Activated CD4-positive, alpha-beta T cell treated with anti-CD3 and anti-CD28 coated beads, Interleukin-2, Interleukin-4, amounts not matched to agents 100 ng/mL and 50 ng/mL, durations not matched to agents 16 hours and 8 hours (primary cell): ENCODE measurements around the gene NFIX.

Experiments
- DNase-seq: peaks from one replicate; pipeline ENCODE4 v3.0.0-alpha.2; 2020; ENCODE audit warnings: low spot score

The NFIX gene

DNA sequence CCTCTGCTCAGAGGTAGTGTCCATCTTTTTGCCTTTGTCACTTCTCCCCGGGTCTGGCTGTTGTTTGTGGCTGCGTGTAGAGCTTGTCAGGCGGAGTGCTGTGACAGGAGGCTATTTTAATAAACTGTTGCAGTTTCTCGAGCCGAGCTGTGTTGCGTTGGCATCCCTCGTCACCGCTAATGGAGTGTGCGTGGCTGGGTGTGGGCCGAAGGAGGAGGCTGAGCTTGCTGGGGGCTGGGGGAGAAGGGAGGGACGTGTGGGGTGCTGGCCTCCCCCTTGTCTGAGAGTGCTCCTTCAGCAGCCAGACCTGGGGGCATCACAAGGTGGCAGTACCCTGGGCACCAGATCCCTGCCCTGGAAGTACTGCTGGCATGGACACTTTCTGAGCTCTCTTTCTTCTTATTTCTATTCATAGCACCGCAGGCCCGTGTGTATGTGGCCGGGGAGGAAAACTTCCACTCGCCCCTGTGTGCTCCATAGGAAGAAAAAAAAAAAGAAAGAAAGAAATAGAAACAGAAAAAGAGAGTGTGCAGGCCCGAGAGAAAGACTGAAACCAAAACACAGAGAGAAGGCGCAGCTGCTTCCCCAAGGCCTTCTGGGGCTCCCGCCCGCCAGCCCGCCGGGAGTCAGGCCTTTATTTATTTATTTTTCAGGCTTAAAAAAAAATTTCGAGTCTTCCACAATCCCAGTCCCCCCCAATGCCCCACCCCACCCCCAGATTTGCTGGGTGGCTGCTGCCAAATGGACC is 27.0 kb downstream of the NFIX start:
- no peak for DNase-seq

DNA sequence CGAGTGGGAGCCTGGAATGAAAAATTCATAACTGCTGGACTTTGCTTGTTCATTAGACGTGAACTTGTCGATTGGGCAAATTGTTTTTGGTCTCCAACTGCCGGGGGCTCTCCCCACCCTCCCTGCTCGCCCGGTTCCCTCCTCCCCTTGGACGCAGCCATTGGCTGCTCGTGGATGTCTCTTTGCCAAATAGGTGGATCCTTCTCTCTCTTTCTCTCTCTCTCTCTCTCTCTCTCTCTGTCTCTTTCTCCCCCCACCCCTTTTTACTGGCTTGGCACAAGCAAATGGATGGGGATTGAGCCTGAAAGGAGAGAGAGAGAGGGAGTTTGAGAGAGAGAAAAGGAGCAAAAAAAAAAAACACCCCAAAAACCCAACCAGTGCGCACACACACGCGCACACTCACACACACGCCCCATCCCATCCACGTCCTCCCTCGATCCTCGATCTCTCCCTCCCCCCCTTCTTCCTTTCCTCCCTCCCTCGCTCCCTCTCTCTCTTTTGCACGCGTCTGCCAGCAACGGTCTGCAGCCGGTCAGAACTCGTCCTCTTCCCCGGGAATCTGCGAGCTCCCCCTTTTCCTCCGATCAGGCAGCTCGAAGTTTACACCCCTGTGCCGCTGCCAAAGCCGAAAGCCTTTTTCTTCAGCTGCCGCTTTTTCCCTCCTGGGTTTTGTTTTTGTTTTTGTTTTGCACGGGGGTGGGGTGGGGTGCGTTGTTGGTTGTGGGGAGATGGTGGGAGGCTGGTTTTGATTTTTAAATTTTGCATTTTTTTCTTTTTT is 27.8 kb downstream of the NFIX start:
- DNase-seq = no peak

DNA sequence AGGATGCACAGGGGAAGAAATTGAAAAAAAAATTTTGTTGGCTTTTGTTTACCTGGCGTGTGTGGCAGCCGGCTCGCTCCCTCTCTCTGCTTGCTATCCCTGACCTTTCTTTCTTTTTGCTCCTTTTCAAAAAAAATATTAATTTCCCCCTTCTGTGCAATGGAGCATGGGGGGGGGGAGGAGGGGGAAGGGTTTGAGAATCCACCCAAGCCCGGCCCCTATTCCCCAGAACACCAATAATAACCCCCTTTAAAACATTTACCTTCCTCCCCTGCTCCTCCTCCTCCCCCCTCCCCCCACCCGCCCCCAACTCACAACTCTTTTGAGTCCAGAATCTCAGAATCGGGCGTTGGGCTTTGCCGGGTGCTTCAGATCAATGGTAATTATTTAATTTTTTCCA is 28.4 kb downstream of the NFIX start:
- no peak for DNase-seq

DNA sequence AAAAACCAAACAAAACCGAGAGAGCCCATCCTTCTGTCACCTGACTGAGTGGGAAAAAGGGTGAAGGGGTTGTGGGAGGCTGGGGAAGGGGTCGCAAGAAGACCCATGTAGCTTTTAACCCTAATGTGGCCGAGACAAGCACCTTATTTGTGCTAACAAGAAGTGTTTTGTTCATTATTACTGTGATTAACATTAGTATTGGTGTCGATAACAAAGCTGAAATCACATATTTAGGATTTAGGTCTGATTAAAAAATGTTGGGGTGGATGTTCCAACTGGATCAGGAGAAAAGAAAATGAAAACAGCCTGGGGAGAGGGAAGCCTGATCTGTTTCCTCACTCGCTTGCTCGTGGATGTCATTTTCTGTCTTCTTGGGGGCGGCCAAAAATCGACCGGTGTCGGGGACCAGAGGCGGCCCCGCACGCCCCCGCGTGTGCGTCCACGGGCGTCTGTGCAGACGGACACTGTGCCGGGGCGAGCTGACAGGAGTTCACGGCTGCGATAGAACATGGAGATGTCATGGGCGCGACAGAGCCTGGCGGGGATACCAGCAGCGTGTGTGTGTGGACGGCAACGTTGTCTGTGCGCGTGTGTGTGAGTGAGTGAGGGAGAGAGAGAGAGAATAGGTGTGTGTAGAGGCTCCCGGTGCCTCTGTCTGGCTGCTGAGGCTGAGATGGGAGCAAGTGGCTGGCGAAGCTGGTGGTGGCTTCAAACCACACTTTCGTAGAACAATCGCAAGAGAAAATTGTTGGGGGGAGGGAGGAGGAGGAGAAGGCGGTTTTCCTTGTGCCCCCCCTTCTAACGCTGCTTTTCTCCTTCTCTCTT is 29.1 kb downstream of the NFIX start:
- no peak for DNase-seq

DNA sequence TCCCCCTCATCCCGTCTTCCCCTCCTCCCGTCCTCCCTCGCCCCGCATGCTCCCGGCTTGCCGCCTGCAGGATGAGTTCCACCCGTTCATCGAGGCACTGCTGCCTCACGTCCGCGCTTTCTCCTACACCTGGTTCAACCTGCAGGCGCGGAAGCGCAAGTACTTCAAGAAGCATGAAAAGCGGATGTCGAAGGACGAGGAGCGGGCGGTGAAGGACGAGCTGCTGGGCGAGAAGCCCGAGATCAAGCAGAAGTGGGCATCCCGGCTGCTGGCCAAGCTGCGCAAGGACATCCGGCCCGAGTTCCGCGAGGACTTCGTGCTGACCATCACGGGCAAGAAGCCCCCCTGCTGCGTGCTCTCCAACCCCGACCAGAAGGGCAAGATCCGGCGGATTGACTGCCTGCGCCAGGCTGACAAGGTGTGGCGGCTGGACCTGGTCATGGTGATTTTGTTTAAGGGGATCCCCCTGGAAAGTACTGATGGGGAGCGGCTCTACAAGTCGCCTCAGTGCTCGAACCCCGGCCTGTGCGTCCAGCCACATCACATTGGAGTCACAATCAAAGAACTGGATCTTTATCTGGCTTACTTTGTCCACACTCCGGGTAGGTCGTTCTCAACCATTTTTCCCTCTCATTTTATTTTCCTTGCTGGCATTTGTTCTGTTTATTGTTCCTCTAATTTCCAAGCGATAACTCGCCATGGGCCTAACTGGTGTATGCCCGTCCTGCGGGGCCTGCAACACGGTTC is 29.8 kb downstream of the NFIX start:
- DNase-seq = no peak

DNA sequence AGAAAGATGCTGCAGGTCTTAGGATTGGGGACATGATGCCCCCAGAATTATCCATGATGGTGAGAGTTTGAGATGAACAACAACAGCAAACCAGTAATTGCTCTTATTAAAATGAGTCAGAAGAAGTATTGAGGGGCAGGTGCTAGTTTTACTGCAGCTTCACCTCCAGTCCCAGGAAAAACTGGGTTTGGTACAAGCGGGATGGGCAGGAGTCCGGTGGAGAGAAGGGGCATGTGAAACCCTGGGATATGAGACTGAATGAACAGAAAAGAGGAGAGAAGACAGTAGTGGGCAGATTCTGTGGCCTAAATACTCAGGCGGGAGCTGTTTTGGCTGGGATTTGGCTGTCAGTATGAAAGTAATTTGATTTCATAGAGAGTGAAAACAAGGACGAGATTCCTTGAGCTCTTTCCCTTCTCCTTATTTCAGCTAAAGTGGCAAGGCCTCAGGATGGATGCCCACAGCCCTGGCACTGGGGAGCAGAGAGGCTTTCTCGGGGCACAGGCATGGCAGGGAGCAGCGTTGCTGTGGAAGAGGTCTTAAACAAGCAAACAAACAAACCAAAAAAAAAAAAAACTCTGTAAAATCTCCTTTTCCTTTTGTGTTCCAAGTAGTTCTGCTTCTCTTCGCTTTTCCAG is 30.7 kb downstream of the NFIX start:
- no peak for DNase-seq

DNA sequence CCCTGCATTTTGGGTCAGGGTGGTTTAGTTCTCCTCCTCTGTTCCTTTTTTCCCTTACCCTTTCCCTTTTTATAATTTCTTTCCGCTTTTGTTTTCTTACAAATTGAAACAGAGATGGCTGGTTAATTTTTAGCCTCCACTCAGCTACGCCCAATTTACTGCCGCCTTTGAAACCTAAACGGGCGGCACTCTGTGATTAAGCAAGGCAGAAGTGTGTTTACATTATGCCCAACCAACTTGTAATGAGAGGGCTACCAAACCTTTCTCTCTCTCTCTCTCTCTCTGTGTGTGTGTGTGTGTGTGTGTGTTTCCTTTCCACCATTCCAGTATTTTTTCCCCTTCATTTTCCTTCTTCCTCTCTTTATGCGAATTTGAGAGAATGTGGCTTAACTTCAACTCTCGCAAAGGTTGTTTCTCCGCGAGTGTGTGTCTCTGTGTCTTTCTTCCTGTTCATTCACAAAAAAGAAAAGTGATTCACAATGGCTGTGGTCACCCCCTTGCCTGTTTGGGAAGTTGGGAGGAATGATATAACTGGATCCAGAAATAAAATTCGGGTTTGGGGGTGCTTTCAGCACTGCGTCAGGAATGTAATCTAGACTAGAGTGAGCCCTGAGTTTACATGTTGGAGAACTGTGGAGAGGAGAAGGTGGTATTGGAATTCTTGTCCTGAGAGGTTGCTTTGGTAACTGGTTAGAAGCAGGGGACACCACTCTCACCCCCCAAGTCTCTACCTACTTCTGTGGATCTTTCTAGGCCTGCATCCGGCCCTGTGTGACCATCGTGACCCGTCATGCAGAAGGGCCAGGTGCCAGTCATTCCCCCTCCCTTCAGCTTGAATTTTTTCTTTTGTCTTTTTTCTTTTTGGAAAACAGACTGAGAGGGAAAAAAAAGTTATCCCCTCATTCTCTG is 31.4 kb downstream of the NFIX start:
- DNase-seq = no peak

DNA sequence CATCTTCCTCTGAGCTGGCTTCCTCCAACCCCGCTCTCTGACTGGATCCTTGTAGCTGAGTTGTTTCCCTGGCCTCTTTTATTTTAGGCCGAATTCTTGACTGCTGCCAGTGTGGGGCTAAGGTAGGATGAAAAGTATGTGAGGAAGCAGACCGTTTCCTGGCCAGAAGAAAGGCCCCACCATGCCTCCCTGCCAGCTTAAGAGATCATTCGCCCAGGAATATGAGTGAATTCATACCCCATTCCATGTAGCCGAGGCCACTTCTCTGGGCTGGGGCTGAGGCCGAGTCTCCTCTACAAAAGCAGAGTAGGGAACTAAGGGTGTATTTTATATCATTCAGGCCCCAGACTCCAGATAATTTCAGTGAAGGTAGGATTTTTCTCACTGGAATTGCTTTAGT is 32.3 kb downstream of the NFIX start:
- no peak for DNase-seq

DNA sequence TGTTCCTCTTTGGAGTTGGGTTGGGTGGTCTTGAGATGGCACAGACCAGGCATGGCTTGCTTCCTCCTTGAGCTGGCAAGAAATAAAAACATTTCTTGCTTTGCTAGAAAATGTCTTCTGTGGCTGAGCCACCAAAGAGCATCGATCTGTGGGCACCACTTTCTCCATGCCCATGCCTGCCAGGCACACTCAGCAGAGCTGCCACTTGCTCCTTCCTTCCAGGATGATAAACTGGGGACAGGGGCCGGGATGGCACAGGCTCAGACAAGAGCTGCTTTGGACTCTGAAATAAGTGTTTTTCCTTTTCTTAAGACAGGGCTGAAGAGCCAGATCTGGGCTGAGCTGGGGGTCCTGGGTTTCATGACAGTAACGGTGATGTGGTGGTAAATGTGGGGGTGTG is 32.8 kb downstream of the NFIX start:
- no peak for DNase-seq

DNA sequence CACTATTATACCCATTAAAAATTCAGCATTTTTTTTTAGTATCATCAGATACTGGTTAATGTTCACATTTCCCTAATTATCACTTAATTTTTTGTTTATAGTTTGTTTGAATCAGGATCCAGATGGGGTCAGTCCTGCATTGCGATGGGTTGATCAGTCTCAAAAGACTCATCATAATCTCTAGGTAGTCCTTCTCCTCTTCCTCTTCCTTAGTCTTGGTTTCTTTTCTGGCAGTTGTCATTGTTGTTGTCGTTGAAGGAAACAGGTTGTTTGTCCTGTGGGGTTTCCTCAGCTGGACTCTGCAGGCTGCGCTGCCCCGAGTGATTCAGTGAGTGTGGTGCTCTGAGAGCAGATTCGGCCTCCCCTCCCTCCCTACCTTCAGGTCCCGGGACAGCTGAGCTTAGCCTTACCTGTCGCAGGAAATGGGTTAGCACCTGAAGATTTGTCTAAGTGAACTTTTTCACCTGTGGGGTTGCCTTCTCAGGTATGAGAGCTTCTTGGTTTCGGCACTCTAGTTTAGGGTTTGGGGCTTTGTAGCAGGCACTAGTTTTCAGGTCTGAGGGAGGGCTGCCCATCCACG is 34.1 kb downstream of the NFIX start:
- DNase-seq = no peak

DNA sequence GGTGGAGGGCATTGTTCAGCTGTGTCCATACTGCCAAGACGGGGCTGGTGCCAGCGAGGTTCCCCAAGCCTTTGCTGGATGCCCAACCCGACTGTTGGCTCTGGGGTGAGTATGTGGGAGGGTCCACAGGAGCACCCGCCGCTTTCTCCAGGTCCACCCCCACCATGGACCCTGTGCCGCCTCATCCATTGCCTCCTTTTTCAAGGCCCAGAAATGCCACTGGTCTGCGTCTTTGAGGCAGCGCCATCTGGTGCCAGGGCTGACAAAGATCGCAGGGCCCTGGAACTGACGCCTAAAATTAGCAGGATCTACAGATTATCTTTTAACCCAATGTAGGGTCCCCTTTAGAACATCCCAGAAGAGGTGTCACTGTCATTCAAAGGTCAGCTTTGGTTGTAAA is 34.6 kb downstream of the NFIX start:
- DNase-seq = no peak

DNA sequence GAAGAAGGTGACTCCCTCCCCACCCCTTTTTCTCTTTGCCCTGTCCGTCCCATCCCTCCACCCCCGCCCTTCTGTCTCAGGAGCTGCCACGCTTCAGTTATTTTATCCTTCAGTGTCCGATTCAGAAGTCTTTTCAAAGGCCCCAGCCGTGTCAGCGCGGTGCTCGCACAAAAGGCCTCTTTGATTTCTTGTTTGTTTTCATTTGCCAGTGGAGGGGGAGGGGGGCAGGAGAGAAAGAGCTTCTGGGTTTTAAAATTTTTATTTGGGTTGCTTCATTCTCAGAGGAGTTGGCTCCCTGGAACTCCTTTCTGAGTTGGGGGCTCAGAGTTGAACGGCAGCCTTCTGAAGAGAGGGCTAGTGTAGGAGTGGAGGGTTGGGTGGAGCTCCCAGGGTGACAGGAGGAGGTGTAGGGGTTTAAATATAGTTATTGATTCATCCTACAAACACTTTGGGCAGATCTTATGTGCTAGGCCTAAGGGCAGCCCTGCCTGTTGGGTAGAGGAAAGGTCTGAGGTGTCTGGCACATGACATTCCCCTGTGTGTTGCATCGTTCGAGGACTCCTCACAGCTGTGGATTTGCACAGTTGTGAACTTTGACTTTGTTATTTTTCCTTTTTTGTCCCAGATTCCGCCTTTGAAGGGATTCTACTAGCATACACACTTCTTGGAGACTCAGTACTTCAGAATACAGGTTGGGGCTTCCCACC is 36.8 kb downstream of the NFIX start:
- no peak for DNase-seq

DNA sequence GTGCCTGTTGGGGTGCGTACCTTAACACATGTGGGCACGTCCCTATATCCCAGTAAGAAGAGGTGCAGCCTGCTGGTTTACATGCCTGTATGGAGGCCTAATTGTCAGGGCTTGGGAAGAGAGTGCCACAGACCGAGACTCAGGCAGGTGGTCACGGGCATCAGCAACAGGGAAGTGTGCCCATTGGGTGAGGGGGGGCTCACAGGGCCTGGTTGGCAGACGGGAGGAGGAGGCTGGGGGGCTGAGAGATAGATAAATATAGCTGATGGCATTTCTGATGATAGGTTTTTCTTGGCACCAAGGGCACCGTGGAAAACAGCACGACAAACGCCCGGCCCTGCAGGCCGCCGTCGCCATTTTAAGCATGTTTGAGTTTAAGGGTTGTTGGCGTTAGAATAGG is 37.6 kb downstream of the NFIX start:
- DNase-seq = no peak

DNA sequence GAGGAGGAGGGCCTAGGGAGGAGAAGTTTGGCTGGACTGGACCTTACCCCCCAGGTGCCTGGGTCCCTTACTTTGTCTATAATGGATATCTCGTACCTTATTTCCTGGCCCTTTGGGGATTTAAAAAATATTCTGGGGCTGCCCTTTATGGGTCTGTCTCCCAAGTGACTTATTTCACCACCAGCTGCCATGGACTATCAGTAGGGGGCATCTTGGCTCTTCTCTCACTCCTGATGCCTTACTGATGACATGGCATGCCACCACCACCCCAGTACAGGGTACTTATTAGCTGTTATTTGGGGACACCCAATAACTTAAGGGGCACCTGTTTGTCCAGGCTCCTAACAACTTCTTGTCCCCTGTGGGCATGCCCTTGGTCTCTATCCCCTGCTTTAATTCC is 38.0 kb downstream of the NFIX start:
- DNase-seq = no peak

DNA sequence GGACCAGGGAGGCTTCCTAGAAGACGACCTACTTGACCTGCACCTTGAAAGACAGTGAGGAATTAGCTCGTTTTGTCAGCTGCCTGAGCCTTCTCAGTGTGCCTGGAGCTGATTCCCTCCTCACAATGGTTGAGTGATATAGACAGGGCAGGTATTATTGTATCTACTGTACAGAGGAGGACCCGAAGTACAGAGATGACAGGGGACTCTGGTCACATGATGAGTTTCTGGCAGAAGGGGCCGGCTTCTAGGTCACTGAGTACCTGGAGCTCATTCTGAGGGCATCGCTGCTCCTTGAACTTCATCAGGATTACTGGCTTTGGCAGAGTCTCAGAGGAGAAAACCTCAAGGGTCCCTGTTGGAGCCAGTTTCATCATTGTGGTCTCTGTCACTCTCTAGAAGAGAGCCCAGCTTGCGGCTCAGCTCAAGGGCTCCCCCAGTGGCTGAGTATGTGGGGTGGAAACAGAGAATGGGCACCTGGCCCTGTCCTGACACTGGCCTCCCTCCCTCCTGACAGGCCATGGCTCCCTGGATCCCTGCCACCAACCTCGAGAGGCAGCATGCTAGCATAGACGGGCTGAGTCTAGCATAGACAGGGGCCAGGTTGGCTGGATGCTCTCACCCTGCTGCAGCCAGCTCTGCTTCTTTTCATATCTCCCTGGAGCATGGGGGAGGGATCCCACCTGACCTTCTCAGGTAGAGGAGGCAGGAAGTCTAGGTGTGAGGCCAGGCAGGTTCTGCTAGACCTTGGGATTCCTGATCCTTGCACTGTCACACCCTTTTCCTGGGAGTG is 38.7 kb downstream of the NFIX start:
- DNase-seq = peak; percentile 36

DNA sequence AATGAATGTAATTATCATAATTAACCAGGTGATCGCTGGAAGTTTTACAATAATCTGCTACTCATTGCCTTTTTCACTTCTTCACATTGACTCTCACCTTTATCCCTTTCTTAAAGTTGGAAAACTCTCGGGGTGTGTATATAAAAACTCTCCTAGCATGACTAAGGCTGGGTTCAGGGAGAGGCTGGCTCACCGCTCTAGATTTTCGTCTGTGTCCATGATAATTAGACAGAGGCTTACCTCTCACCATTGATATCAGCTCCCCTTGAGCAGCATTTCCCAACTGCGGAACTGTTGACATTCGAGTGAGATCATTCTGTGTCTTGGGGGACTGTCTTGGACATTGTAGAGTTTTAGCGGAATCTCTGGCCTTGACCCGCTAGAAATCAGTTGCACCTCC is 39.4 kb downstream of the NFIX start:
- DNase-seq = no peak

DNA sequence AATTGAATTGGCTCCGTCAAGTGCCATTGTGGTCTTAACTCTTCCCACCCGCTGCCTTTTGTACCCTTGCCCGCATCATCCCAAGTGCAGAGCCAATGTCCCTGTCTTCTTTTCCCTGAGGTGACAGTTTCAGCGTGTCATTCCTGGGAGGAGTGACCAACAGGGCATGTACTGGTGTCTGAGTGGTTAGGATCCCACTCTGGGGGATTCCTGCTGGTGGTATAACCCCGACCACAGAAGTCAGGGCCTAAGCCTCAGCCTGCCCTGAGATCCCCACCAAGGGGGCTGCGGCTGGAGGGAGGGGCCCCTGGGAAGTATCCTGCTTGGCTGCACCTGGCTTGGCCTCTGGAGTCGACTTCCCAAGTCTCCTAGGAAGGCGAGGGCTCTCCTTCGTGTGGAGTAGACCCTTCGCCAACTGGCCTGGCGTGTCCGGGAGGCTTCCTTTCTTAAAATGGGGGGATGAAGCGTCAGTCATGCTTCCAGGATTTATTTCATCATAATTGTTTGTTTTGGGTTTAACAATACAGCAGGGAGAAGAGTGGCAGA is 40.6 kb downstream of the NFIX start:
- no peak for DNase-seq

DNA sequence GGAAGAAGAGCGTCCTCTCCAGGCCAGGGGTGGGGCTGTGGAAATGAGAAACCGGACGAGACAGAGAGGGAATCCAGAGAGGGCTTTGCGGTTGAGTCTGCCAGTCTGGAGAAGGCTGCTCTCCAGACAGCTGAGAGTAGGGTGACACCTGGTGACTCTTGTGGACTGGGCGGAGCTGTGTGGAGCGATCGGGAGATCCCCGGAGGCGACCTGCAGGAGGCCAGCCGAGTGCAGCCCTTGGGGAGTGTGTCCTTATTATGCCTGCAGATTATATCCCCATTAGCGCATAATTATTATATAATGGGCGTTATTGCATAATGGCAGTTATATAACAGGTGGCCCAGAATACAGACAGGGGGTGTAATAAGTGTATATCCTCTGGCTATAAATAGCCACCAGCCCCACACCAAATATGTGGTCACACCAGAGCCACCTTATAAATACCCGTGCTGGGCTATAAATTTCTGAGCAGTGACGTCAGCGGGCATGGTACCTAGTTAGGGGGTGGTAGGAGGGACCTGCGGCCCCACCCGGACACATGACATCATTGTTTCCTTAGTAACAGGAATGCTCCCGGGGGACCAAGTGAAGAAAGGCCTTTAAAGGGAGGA is 41.2 kb downstream of the NFIX start:
- DNase-seq = no peak
